K562 (cell line): ENCODE measurements around the gene POP5. TPM values are rescaled to one million over a fixed set of nuclear protein-coding genes. Genes with fewer than 3 reads are reported as not detected.
A peak's percentile ranks its signal among the peaks of the same experiment; 100 is the strongest.

Experiments
- BCOR ChIP-seq: fragments of 450-650 bp; IDR thresholded peaks from 2 replicates; pipeline ENCODE4 v1.6.1; 2016
- CC2D1A ChIP-seq: fragments of 450-650 bp; IDR thresholded peaks from 2 replicates; pipeline ENCODE4 v1.6.1; 2017; ENCODE audit warnings: mild to moderate bottlenecking
- CEBPZ ChIP-seq: fragments of 150-350 bp; IDR thresholded peaks from 2 replicates; pipeline ENCODE4 v1.6.1; 2014; ENCODE audit warnings: low read depth, mild to moderate bottlenecking, low read length, borderline replicate concordance
- ESRRA ChIP-seq: fragments of 450-650 bp; IDR thresholded peaks from 2 replicates; pipeline ENCODE4 v1.6.1; 2014; ENCODE audit warnings: low read depth, mild to moderate bottlenecking, moderate library complexity, borderline replicate concordance
- FOXP4 ChIP-seq: sonication (generic); formaldehyde crosslinking; IDR thresholded peaks from 2 replicates; pipeline ENCODE4 v1.8.0; 2022; ENCODE audit warnings: mild to moderate bottlenecking, missing genetic modification reagents, borderline replicate concordance
- NR3C1 ChIP-seq: sonication (generic); formaldehyde crosslinking; IDR thresholded peaks from 2 replicates; pipeline ENCODE4 v1.8.1; 2022; ENCODE audit warnings: missing genetic modification reagents
- PKNOX1 ChIP-seq: fragments of 450-650 bp; IDR thresholded peaks from 2 replicates; pipeline ENCODE4 v1.6.1; 2016
- RBM25 ChIP-seq: fragments of 200-400 bp; formaldehyde crosslinking; IDR thresholded peaks from 2 replicates; pipeline ENCODE4 v1.6.1; 2018; ENCODE audit warnings: low read length, low read depth, moderate library complexity; ENCODE audit not compliant: severe bottlenecking
- SAFB ChIP-seq: fragments of 200-400 bp; formaldehyde crosslinking; IDR thresholded peaks from 2 replicates; pipeline ENCODE4 v1.6.1; 2017; ENCODE audit warnings: low read depth, low read length, borderline replicate concordance
- ZNF444 ChIP-seq: fragments of 250-450 bp; sonication (Bioruptor Pico); IDR thresholded peaks from 2 replicates; pipeline ENCODE4 v1.4.0; 2020; ENCODE audit warnings: mild to moderate bottlenecking, moderate library complexity
- ZNF655 ChIP-seq: fragments of 250-450 bp; sonication (Bioruptor Pico); IDR thresholded peaks from 2 replicates; pipeline ENCODE4 v1.5.0; 2021
- polyA plus RNA-seq, 8 experiments: library from polyadenylated mRNA; depleted of rRNA in 4 of 8; stranded (reverse) in 5 of 8; unstranded in 3 of 8; fragments of >200 nt; fragmentation: Nextera tagmentation in 2 of 8; fragmentation: Illumina TruSeq in 1 of 8; extraction: Ambion mirVana in 2 of 8; extraction: Trizol in 1 of 8; gene quantifications; 2 replicates each; pipeline versions ENCODE4 v1.2.1 to v1.2.3, GENCODE V29; 2011 to 2014; ENCODE audit warnings: inconsistent platforms in 1 of 8, missing spikeins in 1 of 8
- total RNA-seq, 7 experiments: library from RNA; depleted of rRNA in 6 of 7; stranded (reverse); fragments of >200 nt in 6 of 7; fragmentation: Illumina TruSeq in 2 of 7; extraction: Trizol in 2 of 7; gene quantifications; 2 replicates each; pipeline versions ENCODE4 v1.2.1 to v1.2.3, GENCODE V29; 2011 to 2021; ENCODE audit warnings: low replicate concordance in 1 of 7
- TF ChIP-seq, protein P1 (sequence below): fragments of 450-650 bp; IDR thresholded peaks from 2 replicates; pipeline ENCODE4 v1.6.1; 2016; ENCODE audit warnings: borderline replicate concordance
- TF ChIP-seq, protein P2 (sequence below): fragments of 200-400 bp; formaldehyde crosslinking; IDR thresholded peaks from 2 replicates; pipeline ENCODE4 v1.6.1; 2017; ENCODE audit warnings: mild to moderate bottlenecking, low read depth, low read length, moderate library complexity

Gene POP5
- total and polyA plus RNA-seq, 9 of the 15 experiments (the other 6 are each of a cell fraction or from before 2014, with no cell fraction given) = 57.5 to 253 (median 73.8) TPM

GRCh38 chr12:120625557-120626419, 44.6 kb upstream of the POP5 start (continued):
- TF ChIP-seq CEBPZ (no peak), NR3C1 (CRISPR knock-in tag) (no peak), FOXP4 (CRISPR knock-in tag) (no peak), CC2D1A (peak; percentile 32; the same call in 1 of the 2 replicates), ZNF444 (CRISPR knock-in tag) (no peak), ESRRA (peak; percentile 51; the same call in 1 of the 2 replicates), SAFB (no peak), RBM25 (peak; percentile 86), PKNOX1 (no peak; the same call in 1 of the 2 replicates), ZNF655 (CRISPR knock-in tag) (no peak), BCOR (peak; percentile 99)
- TF ChIP-seq, protein P1, sequence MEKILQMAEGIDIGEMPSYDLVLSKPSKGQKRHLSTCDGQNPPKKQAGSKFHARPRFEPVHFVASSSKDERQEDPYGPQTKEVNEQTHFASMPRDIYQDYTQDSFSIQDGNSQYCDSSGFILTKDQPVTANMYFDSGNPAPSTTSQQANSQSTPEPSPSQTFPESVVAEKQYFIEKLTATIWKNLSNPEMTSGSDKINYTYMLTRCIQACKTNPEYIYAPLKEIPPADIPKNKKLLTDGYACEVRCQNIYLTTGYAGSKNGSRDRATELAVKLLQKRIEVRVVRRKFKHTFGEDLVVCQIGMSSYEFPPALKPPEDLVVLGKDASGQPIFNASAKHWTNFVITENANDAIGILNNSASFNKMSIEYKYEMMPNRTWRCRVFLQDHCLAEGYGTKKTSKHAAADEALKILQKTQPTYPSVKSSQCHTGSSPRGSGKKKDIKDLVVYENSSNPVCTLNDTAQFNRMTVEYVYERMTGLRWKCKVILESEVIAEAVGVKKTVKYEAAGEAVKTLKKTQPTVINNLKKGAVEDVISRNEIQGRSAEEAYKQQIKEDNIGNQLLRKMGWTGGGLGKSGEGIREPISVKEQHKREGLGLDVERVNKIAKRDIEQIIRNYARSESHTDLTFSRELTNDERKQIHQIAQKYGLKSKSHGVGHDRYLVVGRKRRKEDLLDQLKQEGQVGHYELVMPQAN = 0 out of 2 replicates have a peak, but pooled peaks have one; percentile 36
- TF ChIP-seq, protein P2, sequence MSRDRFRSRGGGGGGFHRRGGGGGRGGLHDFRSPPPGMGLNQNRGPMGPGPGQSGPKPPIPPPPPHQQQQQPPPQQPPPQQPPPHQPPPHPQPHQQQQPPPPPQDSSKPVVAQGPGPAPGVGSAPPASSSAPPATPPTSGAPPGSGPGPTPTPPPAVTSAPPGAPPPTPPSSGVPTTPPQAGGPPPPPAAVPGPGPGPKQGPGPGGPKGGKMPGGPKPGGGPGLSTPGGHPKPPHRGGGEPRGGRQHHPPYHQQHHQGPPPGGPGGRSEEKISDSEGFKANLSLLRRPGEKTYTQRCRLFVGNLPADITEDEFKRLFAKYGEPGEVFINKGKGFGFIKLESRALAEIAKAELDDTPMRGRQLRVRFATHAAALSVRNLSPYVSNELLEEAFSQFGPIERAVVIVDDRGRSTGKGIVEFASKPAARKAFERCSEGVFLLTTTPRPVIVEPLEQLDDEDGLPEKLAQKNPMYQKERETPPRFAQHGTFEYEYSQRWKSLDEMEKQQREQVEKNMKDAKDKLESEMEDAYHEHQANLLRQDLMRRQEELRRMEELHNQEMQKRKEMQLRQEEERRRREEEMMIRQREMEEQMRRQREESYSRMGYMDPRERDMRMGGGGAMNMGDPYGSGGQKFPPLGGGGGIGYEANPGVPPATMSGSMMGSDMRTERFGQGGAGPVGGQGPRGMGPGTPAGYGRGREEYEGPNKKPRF = no peak
